Measurements from ENCODE around the gene MMAB.

DNA sequence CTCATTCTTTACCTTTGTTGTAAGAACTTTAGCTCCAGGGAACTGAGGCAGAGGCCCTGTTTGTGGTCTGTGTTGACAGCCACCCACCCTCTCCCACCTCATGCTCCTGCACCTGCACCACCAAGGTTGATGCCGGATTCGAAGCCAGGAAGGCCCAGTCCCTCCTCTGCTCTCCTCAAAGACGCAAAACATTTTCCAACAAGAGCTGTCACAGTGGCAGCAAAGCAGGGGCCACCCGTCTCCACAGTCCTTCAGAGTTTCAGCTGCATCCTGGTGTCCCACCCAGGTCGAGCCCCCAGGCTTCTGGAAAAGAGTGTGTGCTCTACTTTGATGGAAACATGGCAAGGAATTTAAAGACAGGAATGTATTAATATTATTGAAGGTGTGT is 37.4 kb downstream of the MMAB start:
- TF ChIP-seq, protein P1, sequence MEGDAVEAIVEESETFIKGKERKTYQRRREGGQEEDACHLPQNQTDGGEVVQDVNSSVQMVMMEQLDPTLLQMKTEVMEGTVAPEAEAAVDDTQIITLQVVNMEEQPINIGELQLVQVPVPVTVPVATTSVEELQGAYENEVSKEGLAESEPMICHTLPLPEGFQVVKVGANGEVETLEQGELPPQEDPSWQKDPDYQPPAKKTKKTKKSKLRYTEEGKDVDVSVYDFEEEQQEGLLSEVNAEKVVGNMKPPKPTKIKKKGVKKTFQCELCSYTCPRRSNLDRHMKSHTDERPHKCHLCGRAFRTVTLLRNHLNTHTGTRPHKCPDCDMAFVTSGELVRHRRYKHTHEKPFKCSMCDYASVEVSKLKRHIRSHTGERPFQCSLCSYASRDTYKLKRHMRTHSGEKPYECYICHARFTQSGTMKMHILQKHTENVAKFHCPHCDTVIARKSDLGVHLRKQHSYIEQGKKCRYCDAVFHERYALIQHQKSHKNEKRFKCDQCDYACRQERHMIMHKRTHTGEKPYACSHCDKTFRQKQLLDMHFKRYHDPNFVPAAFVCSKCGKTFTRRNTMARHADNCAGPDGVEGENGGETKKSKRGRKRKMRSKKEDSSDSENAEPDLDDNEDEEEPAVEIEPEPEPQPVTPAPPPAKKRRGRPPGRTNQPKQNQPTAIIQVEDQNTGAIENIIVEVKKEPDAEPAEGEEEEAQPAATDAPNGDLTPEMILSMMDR (conservative IDR thresholded peaks at IDR 0.05) = no peak
- no peak for TF ChIP-seq ZFX (IDR thresholded peaks at IDR 0.05)
